ENCODE measurements around the gene CYP4B1.

GRCh38 chr1:46862348-46862747 lies 63.5 kb downstream of the CYP4B1 start:
- TF ChIP-seq POLR2A (IDR thresholded peaks at IDR 0.05; ENCODE audit: low read length) (no peak), GATA1 (IDR thresholded peaks at IDR 0.05; ENCODE audit: low read depth, low read length) (no peak)

Measured in erythroblast (primary cell).